HG03066 (cell line): Measurements from ENCODE around the gene S100A1.

Source experiments
- ATAC-seq: cut with Tn5 transposase; IDR thresholded peaks from one replicate; pipeline ENCODE4 v1.9.1; 2021; ENCODE audit warnings: low read depth; ENCODE audit not compliant: unreplicated experiment

Gene S100A1

GRCh38 chr1:153678519-153679336, 50.5 kb downstream of the S100A1 start, which contains the start of gene NPR1:
NPR1 (plus strand) TSS chr1:153678688; CDS start chr1:153679109, 421 bp downstream.
- ATAC-seq = no peak

- no peak for ATAC-seq
Measured at GRCh38 chr1:153679337-153680119, 51.3 kb downstream of the S100A1 start.

GRCh38 chr1:153680120-153680403, 51.8 kb downstream of the S100A1 start:
- no peak for ATAC-seq
